ENCODE data around the gene STK39. TPM values are rescaled to one million over a fixed set of nuclear protein-coding genes. Genes with fewer than 3 reads are reported as not detected.

Gene STK39
- total and polyA plus RNA-seq, 2 of the 4 experiments (the other 2 are of a cell fraction) = 11.8 to 16.4 TPM

- H2BK120ac ChIP-seq (ENCODE audit: low read depth, low read length) = no peak overlapping the region
- no peak overlapping the region for H2AK9ac ChIP-seq (replicated peaks; ENCODE audit: low read depth, low read length, poor library complexity)
- H3K18ac ChIP-seq (ENCODE audit: low read depth, low read length) = no peak overlapping the region
- ATAC-seq (ENCODE audit: low read depth) (no peak), DNase-seq (no peak)
- intact Hi-C loops (cut with micrococcal nuclease) = no loop called here
- ChIA-PET POLR2A (ENCODE audit: unreplicated experiment) (no interaction called here), CTCF (interaction anchor here (0.6 kb wide), 2 partner anchors 15 to 28 kb away, joined by 4 to 5 read pairs; no protein-coding TSS in a partner anchor)
- dilution Hi-C loops (cut with HindIII; ENCODE audit: low sequenced_read_pairs, unreplicated experiment) = no loop called here
- no peaks in the 10 kb centered on the region for H3K9me3 ChIP-seq (ENCODE audit: control insufficient read depth, insufficient read depth, low read length)
- H3K14ac ChIP-seq (replicated peaks; ENCODE audit: low read depth, low read length) = no peak overlapping the region
- H3K9ac ChIP-seq (ENCODE audit: low read depth, low read length) = no peak overlapping the region
- H3K36me3 ChIP-seq (ENCODE audit: control insufficient read depth, insufficient read depth, low read length) = peaks cover 9% of the 10 kb centered on the region; the same call in 1 of the 2 replicates
- no peak overlapping the region for H2BK20ac ChIP-seq (ENCODE audit: low read depth, low read length)
- no peak overlapping the region; the same call in 1 of the 2 replicates for H3K27ac ChIP-seq (ENCODE audit: insufficient read depth, low read length)
- H3K56ac ChIP-seq (ENCODE audit: extremely low read depth, insufficient read depth, low read length) = no peak overlapping the region
- H2AFZ ChIP-seq (replicated peaks; ENCODE audit: low read length, poor library complexity) = no peak overlapping the region
- no peaks in the 10 kb centered on the region for H3K27me3 ChIP-seq (ENCODE audit: control insufficient read depth, insufficient read depth, low read length)
- no peak overlapping the region for H4K8ac ChIP-seq (ENCODE audit: low read depth in 2 of 2, low read length in 2 of 2)
- no peak overlapping the region for H2BK15ac ChIP-seq (ENCODE audit: low read depth, low read length)
- TF ChIP-seq ELK1 (IDR thresholded peaks at IDR 0.05; ENCODE audit: borderline replicate concordance, low read depth, low read length) = no peak
- no peak for TF ChIP-seq RAD21 (IDR thresholded peaks at IDR 0.05; ENCODE audit: low read length)
- no peak for TF ChIP-seq CHD1 (IDR thresholded peaks at IDR 0.05; ENCODE audit: low read depth, low read length)
- peaks cover 2% of the 10 kb centered on the region; the same call in 1 of the 2 replicates for H3K9me1 ChIP-seq (ENCODE audit: insufficient read depth, low read length)
- H4K5ac ChIP-seq (ENCODE audit: low read depth, low read length) = 0 out of 2 replicates have a peak overlapping the region, but pooled peaks have one; percentile 29
- in situ Hi-C loops (cut with MboI; ENCODE audit: low sequenced_read_pairs) = no loop called here
- no peak overlapping the region for H3K23ac ChIP-seq (ENCODE audit: low read depth, low read length)
- H4K91ac ChIP-seq (ENCODE audit: insufficient read depth, low read depth, low read length) = no peak overlapping the region
- no peaks in the 10 kb centered on the region for H4K20me1 ChIP-seq (ENCODE audit: insufficient read depth, low read length)
- no CpG with 5 or more reads among the region's 3 CpGs for WGBS, 2 experiments (ENCODE audit: extremely low coverage in 2 of 2, insufficient read length in 1 of 2)
- H3K4me3 ChIP-seq (ENCODE audit: insufficient read depth, low read depth, low read length) = no peak overlapping the region
- H2AK5ac ChIP-seq (ENCODE audit: low read depth, low read length) = no peak overlapping the region
- H3K4me1 ChIP-seq (ENCODE audit: control insufficient read depth, insufficient read depth, low read length) = peaks cover 4% of the 10 kb centered on the region
- no peak overlapping the region for H3K4me2 ChIP-seq (ENCODE audit: low read depth, low read length)
- H3K4ac ChIP-seq (ENCODE audit: low read depth, low read length) = 0 out of 2 replicates have a peak overlapping the region, but pooled peaks have one; percentile 7
- H3K79me1 ChIP-seq (ENCODE audit: low read depth in 1 of 2, low read length in 2 of 2) = peaks cover 0 to 8% of the 10 kb centered on the region in 2 experiments; a peak in 2 of 4 replicates
- BruUV-seq (replicated peaks) = no TSS peak
- no peak overlapping the region for H2BK5ac ChIP-seq (ENCODE audit: low read depth, low read length, poor library complexity, severe bottlenecking)
Observed at GRCh38 chr2:168005586-168005985, 241.8 kb downstream of the STK39 start.
